B cell (primary cell): Measurements from ENCODE around the gene KRTAP19-5. TPM values are rescaled to one million over a fixed set of nuclear protein-coding genes. Genes with fewer than 3 reads are reported as not detected.

Experiments used
- polyA plus RNA-seq: library from polyadenylated mRNA; depleted of rRNA; stranded (reverse); fragments of >200 nt; gene quantifications from 2 replicates; pipeline ENCODE4 v1.2.3, GENCODE V29; 2012
- small RNA-seq: library from RNA; depleted of rRNA; stranded (forward); fragments of <200 nt; gene quantifications from one replicate; pipeline ENCODE3, GENCODE V24; 2012; ENCODE audit warnings: low replicate concordance, low read depth; ENCODE audit not compliant: insufficient read length
- total RNA-seq, 2 donors: library from RNA; stranded (reverse); fragments of 120-200 nt in 1 of 2; gene quantifications; 1 replicate in 1 of 2; 2 replicates in 1 of 2; pipeline versions ENCODE4 v1.2.3 to v1.2.4, GENCODE V29; 2013 to 2022

KRTAP19-5 gene
- total and polyA plus RNA-seq, 2 donors (not counting 1 experiment from before 2014, with no cell fraction given): not detected

Small RNA genes lying within 50 kb of the gene (small RNA-seq; reads per million reads assigned to genes)
- gene AP000567.1: not detected
- not detected for gene KRTAP19-10P
- gene KRTAP19-11P: not detected
- gene KRTAP19-9P: not detected

Other genes starting within 250 kb of the KRTAP19-5 start
- gene KRTAP24-1, start 219.2 kb downstream of the KRTAP19-5 start, total RNA-seq: not detected in 2 replicates
- not detected in 2 replicates for gene KRTAP24-1, start 219.2 kb downstream of the KRTAP19-5 start, polyA plus RNA-seq
- not detected in 2 replicates for gene KRTAP25-1, start 212.6 kb downstream of the KRTAP19-5 start, total RNA-seq
- not detected in 2 replicates for gene KRTAP25-1, start 212.6 kb downstream of the KRTAP19-5 start, polyA plus RNA-seq
- gene KRTAP26-1, start 181.8 kb downstream of the KRTAP19-5 start, total RNA-seq: not detected in 2 replicates
- gene KRTAP26-1, start 181.8 kb downstream of the KRTAP19-5 start, polyA plus RNA-seq: not detected in 2 replicates
- not detected in 2 replicates for gene KRTAP27-1, start 164.4 kb downstream of the KRTAP19-5 start, total RNA-seq
- not detected in 2 replicates for gene KRTAP27-1, start 164.4 kb downstream of the KRTAP19-5 start, polyA plus RNA-seq
- not detected in 2 replicates for gene KRTAP23-1, start 153.5 kb downstream of the KRTAP19-5 start, total RNA-seq
- gene KRTAP23-1, start 153.5 kb downstream of the KRTAP19-5 start, polyA plus RNA-seq: not detected in 2 replicates
- not detected in 2 replicates for gene KRTAP13-2, start 129.9 kb downstream of the KRTAP19-5 start, total RNA-seq
- gene KRTAP13-2, start 129.9 kb downstream of the KRTAP19-5 start, polyA plus RNA-seq: not detected in 2 replicates
- not detected in 2 replicates for gene KRTAP13-1, start 106.1 kb downstream of the KRTAP19-5 start, total RNA-seq
- not detected in 2 replicates for gene KRTAP13-1, start 106.1 kb downstream of the KRTAP19-5 start, polyA plus RNA-seq
- not detected in 2 replicates for gene KRTAP13-3, start 76.2 kb downstream of the KRTAP19-5 start, total RNA-seq
- gene KRTAP13-3, start 76.2 kb downstream of the KRTAP19-5 start, polyA plus RNA-seq: not detected in 2 replicates
- gene KRTAP13-4, start 71.9 kb downstream of the KRTAP19-5 start, total RNA-seq: not detected in 2 replicates
- not detected in 2 replicates for gene KRTAP13-4, start 71.9 kb downstream of the KRTAP19-5 start, polyA plus RNA-seq
- gene KRTAP15-1, start 61.9 kb downstream of the KRTAP19-5 start, total RNA-seq: not detected in 2 replicates
- not detected in 2 replicates for gene KRTAP15-1, start 61.9 kb downstream of the KRTAP19-5 start, polyA plus RNA-seq
- not detected in 2 replicates for gene KRTAP19-1, start 21.8 kb downstream of the KRTAP19-5 start, total RNA-seq
- gene KRTAP19-1, start 21.8 kb downstream of the KRTAP19-5 start, polyA plus RNA-seq: not detected in 2 replicates
- gene KRTAP19-2, start 14.7 kb downstream of the KRTAP19-5 start, total RNA-seq: not detected in 2 replicates
- not detected in 2 replicates for gene KRTAP19-2, start 14.7 kb downstream of the KRTAP19-5 start, polyA plus RNA-seq
- not detected in 2 replicates for gene KRTAP19-3, start 10.1 kb downstream of the KRTAP19-5 start, total RNA-seq
- not detected in 2 replicates for gene KRTAP19-3, start 10.1 kb downstream of the KRTAP19-5 start, polyA plus RNA-seq
- not detected in 2 replicates for gene KRTAP19-4, start 5.0 kb downstream of the KRTAP19-5 start, total RNA-seq
- not detected in 2 replicates for gene KRTAP19-4, start 5.0 kb downstream of the KRTAP19-5 start, polyA plus RNA-seq
- gene KRTAP19-6, start 39.7 kb upstream of the KRTAP19-5 start, total RNA-seq: not detected in 2 replicates
- not detected in 2 replicates for gene KRTAP19-6, start 39.7 kb upstream of the KRTAP19-5 start, polyA plus RNA-seq
- not detected in 2 replicates for gene KRTAP19-7, start 59.2 kb upstream of the KRTAP19-5 start, total RNA-seq
- not detected in 2 replicates for gene KRTAP19-7, start 59.2 kb upstream of the KRTAP19-5 start, polyA plus RNA-seq
- gene KRTAP22-2, start 88.3 kb upstream of the KRTAP19-5 start, total RNA-seq: not detected in 2 replicates
- gene KRTAP22-2, start 88.3 kb upstream of the KRTAP19-5 start, polyA plus RNA-seq: not detected in 2 replicates
- not detected in 2 replicates for gene KRTAP6-3, start 90.3 kb upstream of the KRTAP19-5 start, total RNA-seq
- gene KRTAP6-3, start 90.3 kb upstream of the KRTAP19-5 start, polyA plus RNA-seq: not detected in 2 replicates
- not detected in 2 replicates for gene KRTAP6-2, start 96.8 kb upstream of the KRTAP19-5 start, total RNA-seq
- not detected in 2 replicates for gene KRTAP6-2, start 96.8 kb upstream of the KRTAP19-5 start, polyA plus RNA-seq
- not detected in 2 replicates for gene KRTAP22-1, start 98.9 kb upstream of the KRTAP19-5 start, total RNA-seq
- gene KRTAP22-1, start 98.9 kb upstream of the KRTAP19-5 start, polyA plus RNA-seq: not detected in 2 replicates
- not detected in 2 replicates for gene KRTAP6-1, start 111.8 kb upstream of the KRTAP19-5 start, total RNA-seq
- not detected in 2 replicates for gene KRTAP6-1, start 111.8 kb upstream of the KRTAP19-5 start, polyA plus RNA-seq
- not detected in 2 replicates for gene KRTAP20-1, start 114.3 kb upstream of the KRTAP19-5 start, total RNA-seq
- not detected in 2 replicates for gene KRTAP20-1, start 114.3 kb upstream of the KRTAP19-5 start, polyA plus RNA-seq
- not detected in 2 replicates for gene KRTAP20-4, start 118.5 kb upstream of the KRTAP19-5 start, total RNA-seq
- not detected in 2 replicates for gene KRTAP20-4, start 118.5 kb upstream of the KRTAP19-5 start, polyA plus RNA-seq
- not detected in 2 replicates for gene KRTAP20-2, start 133.1 kb upstream of the KRTAP19-5 start, total RNA-seq
- not detected in 2 replicates for gene KRTAP20-2, start 133.1 kb upstream of the KRTAP19-5 start, polyA plus RNA-seq
- gene KRTAP20-3, start 140.7 kb upstream of the KRTAP19-5 start, total RNA-seq: not detected in 2 replicates
- not detected in 2 replicates for gene KRTAP20-3, start 140.7 kb upstream of the KRTAP19-5 start, polyA plus RNA-seq
- gene KRTAP21-3, start 216.6 kb upstream of the KRTAP19-5 start, total RNA-seq: not detected in 2 replicates
- gene KRTAP21-3, start 216.6 kb upstream of the KRTAP19-5 start, polyA plus RNA-seq: not detected in 2 replicates
- not detected in 2 replicates for gene KRTAP21-2, start 245.1 kb upstream of the KRTAP19-5 start, total RNA-seq
- gene KRTAP21-2, start 245.1 kb upstream of the KRTAP19-5 start, polyA plus RNA-seq: not detected in 2 replicates